Smooth muscle cell (in vitro differentiated cells): ENCODE results near the gene SEMA7A. TPM values are rescaled to one million over a fixed set of nuclear protein-coding genes. Genes with fewer than 3 reads are reported as not detected.

Experiments used
- DNase-seq: peaks from one replicate; lab custom pipeline; 2025; ENCODE audit not compliant: unreplicated experiment; lab: John Stamatoyannopoulos, UW
- H2AFZ ChIP-seq: fragments of 200-600 bp; sonication (generic); 2 replicates; pipeline ENCODE4 v1.6.0; 2016; ENCODE audit warnings: antibody characterized with exemption, low read depth, mild to moderate bottlenecking
- H3F3A ChIP-seq: fragments of 200-600 bp; sonication (generic); 2 replicates; pipeline ENCODE4 v1.6.0; 2017; ENCODE audit warnings: antibody characterized with exemption, low read depth
- H3K27ac ChIP-seq: fragments of 200-600 bp; sonication (generic); 2 replicates; pipeline ENCODE4 v1.5.1; 2016; ENCODE audit warnings: low read depth, mild to moderate bottlenecking
- H3K27me3 ChIP-seq: fragments of 200-600 bp; sonication (generic); 2 replicates; pipeline ENCODE4 v1.6.1; 2016; ENCODE audit warnings: low read depth, mild to moderate bottlenecking
- H3K36me3 ChIP-seq: fragments of 200-600 bp; sonication (generic); 2 replicates; pipeline ENCODE4 v1.5.1; 2016; ENCODE audit warnings: low read depth
- H3K4me1 ChIP-seq: fragments of 200-600 bp; sonication (generic); 2 replicates; pipeline ENCODE4 v1.5.1; 2016; ENCODE audit warnings: low read depth
- H3K4me2 ChIP-seq: fragments of 200-600 bp; sonication (generic); 2 replicates; pipeline ENCODE4 v1.6.0; 2016; ENCODE audit warnings: mild to moderate bottlenecking
- H3K4me3 ChIP-seq: fragments of 200-600 bp; sonication (generic); 2 replicates; pipeline ENCODE4 v1.5.1; 2016; ENCODE audit warnings: mild to moderate bottlenecking
- H3K79me2 ChIP-seq: fragments of 200-600 bp; sonication (generic); 2 replicates; pipeline ENCODE4 v1.6.0; 2016; ENCODE audit warnings: low read depth, mild to moderate bottlenecking
- H3K9ac ChIP-seq: fragments of 200-600 bp; sonication (generic); 2 replicates; pipeline ENCODE4 v1.6.0; 2016; ENCODE audit warnings: low read depth
- H3K9me3 ChIP-seq: fragments of 200-600 bp; sonication (generic); replicated peaks from 2 replicates; pipeline ENCODE4 v1.5.1; 2016; ENCODE audit warnings: low read depth
- H4K20me1 ChIP-seq: fragments of 200-600 bp; sonication (generic); 2 replicates; pipeline ENCODE4 v1.6.0; 2016; ENCODE audit warnings: low read depth
- CTCF ChIP-seq: fragments of 200-600 bp; sonication (generic); IDR thresholded peaks from 2 replicates; pipeline ENCODE4 v1.5.1; 2017; ENCODE audit warnings: borderline replicate concordance, mild to moderate bottlenecking, antibody characterized with exemption; ENCODE audit not compliant: insufficient read depth, poor library complexity, severe bottlenecking
- WGBS: methylation state at CpG from one replicate; pipeline ENCODE4 v1.1.7; 2016; ENCODE audit warnings: low lambda C conversion rate; 5-methylcytosine and 5-hydroxymethylcytosine counted together
- polyA plus RNA-seq: library from polyadenylated mRNA; unstranded; fragments of >200 nt; fragmentation: Nextera tagmentation; extraction: Ambion mirVana; gene quantifications from 2 replicates; pipeline ENCODE4 v1.2.1, GENCODE V29; 2016
- total RNA-seq: library from RNA; depleted of rRNA; stranded (reverse); fragments of >200 nt; gene quantifications from 2 replicates; pipeline ENCODE4 v1.2.3, GENCODE V29; 2014

Gene SEMA7A
- total and polyA plus RNA-seq, 2 experiments from 2014 or later, result 9.3 to 44.5 TPM

- TF ChIP-seq CTCF, result no peak
- Histone ChIP-seq H4K20me1 (no peaks in the 10 kb centered on the region), H3K4me2 (peak overlapping the region; percentile 4), H3K4me1 (peaks cover 10% of the 10 kb centered on the region), H3K9me3 (no peaks in the 10 kb centered on the region), H3K27ac (peak overlapping the region; percentile 92), H3K9ac (peak overlapping the region; percentile 83), H3K27me3 (no peaks in the 10 kb centered on the region), H3K36me3 (no peaks in the 10 kb centered on the region), H2AFZ (no peak overlapping the region), H3F3A (no peaks in the 10 kb centered on the region), H3K4me3 (no peak overlapping the region), H3K79me2 (no peaks in the 10 kb centered on the region)
- WGBS, result 75% methylated on average over 3 of the region's 3 CpGs
- DNase-seq, result no peak
Measured at GRCh38 chr15:74384566-74384880, 49.2 kb downstream of the SEMA7A start.

- H3K36me3 ChIP-seq, result no peaks in the 10 kb centered on the region
- H3K4me1 ChIP-seq, result peaks cover 10% of the 10 kb centered on the region
- no peaks in the 10 kb centered on the region for H3K9me3 ChIP-seq
- no peaks in the 10 kb centered on the region for H3K79me2 ChIP-seq
- no peaks in the 10 kb centered on the region for H4K20me1 ChIP-seq
- H3F3A ChIP-seq, result no peaks in the 10 kb centered on the region
- no peak for DNase-seq
- H3K4me3 ChIP-seq, result no peak overlapping the region
- H3K4me2 ChIP-seq, result peak overlapping the region; percentile 4
- no peak overlapping the region for H2AFZ ChIP-seq
- H3K9ac ChIP-seq, result peak overlapping the region; percentile 83
- no peaks in the 10 kb centered on the region for H3K27me3 ChIP-seq
- 44% methylated on average over 8 of the region's 8 CpGs for WGBS
- H3K27ac ChIP-seq, result peak overlapping the region; percentile 92
- TF ChIP-seq CTCF, result no peak
Measured at GRCh38 chr15:74383695-74384565, 49.8 kb downstream of the SEMA7A start.

GRCh38 chr15:74383286-74383685 lies 50.5 kb downstream of the SEMA7A start:
- Histone ChIP-seq H3K4me1 (peaks cover 10% of the 10 kb centered on the region), H4K20me1 (no peaks in the 10 kb centered on the region), H3F3A (no peaks in the 10 kb centered on the region), H3K36me3 (no peaks in the 10 kb centered on the region), H3K27me3 (no peaks in the 10 kb centered on the region), H2AFZ (no peak overlapping the region), H3K4me2 (no peak overlapping the region), H3K9ac (peak overlapping the region; percentile 80), H3K4me3 (no peak overlapping the region), H3K79me2 (no peaks in the 10 kb centered on the region), H3K27ac (peak overlapping the region; percentile 92), H3K9me3 (no peaks in the 10 kb centered on the region)
- TF ChIP-seq CTCF, result no peak
- 100% methylated on average over 4 of the region's 4 CpGs for WGBS
- DNase-seq, result no peak
